ENCODE data around the gene VAMP8. TPM values are rescaled to one million over a fixed set of nuclear protein-coding genes. Genes with fewer than 3 reads are reported as not detected.

VAMP8 gene
- total RNA-seq (2022) (90.8 and 107 TPM in 2 replicates), Bru-seq, nascent RNA (percentile 46 among the genes with signal in this experiment), BruChase-seq, experiment 1, labeled RNA remaining after a 6-hour chase (percentile 63 among the genes with signal in this experiment), BruChase-seq, experiment 2, labeled RNA remaining after a 2-hour chase (percentile 52 among the genes with signal in this experiment)
- long read RNA-seq, transcript VAMP8-201 (3 exons, 774 nt): major isoform, 219 of 231 reads
- long read RNA-seq, partial matches to known transcripts: 6 of 231 reads
- long read RNA-seq, other reads (novel, unspliced or antisense): 4 of 231 reads

DNA sequence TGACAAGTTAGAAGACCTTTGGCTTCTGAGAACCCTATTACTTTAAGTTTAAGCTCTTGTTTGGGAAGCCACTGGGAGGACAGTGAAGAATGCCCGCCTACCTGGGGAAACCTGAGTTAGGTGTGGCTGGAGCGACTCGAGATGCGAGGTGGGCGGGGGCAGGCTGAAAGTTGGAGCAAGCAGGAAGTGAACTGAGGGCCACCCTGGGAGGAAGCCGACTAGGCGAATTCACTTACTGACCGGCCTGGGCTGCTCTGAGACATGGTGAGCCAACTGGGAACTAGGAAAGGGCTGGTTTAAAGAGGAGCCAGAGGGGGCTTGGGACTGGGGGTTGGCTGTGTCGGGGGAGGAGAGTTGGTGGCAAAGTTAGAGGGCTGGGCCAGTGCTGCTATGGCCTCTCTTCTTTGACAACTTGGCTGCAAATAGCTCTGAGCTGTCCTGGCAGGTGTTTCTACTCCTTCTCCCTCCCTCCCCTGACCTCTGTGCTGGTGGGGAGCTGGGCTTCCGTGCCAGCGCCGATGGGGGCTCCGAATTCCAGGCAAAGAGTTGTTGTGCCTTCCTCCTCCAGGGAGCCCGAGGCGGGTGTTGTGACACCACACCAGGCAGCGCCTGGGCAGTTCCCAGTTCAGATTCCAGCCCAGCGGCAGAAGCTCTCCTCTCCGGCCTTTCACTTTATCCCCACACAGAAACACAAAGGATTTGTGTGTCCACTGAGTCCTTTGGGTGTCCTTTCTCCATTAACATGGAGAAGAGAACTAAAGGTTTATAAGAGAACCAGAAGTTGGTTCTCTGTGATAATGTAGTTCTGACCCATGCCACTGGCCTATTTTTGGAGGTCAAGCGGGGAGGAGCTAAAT, at the start of gene VAMP8:
VAMP8 (plus strand) TSS at position 201 of the 857 bp plus-strand sequence; CDS start at position 262, 61 bp downstream.
- H3K27me3 Mint-ChIP-seq (ENCODE audit: unreplicated experiment): peaks cover 6% of the 10 kb centered on the region
- intact Hi-C loops (cut with micrococcal nuclease; ENCODE audit: unreplicated experiment): no loop called here
- DNase-seq: peak; percentile 88
- H3K4me1 Mint-ChIP-seq (ENCODE audit: low read depth, unreplicated experiment): peaks cover 22% of the 10 kb centered on the region
- peaks cover 27% of the 10 kb centered on the region for H3K36me3 Mint-ChIP-seq (ENCODE audit: insufficient read depth, unreplicated experiment)
- BruUV-seq (replicated peaks): TSS peak; percentile 63
- no peak for TF ChIP-seq CTCF (IDR thresholded peaks at IDR 0.05; ENCODE audit: unreplicated experiment)
- CTCF ChIA-PET: interaction anchor here (0.7 to 2.6 kb wide), 7 partner anchors 18 to 332 kb away, joined by 4 to 11 read pairs (median 7); partner anchors contain the start of gene RNF181
- peak within 1 kb of the TSS; percentile 70 for H3K27ac Mint-ChIP-seq (ENCODE audit: unreplicated experiment)
- H3K9me3 Mint-ChIP-seq (ENCODE audit: low read depth, unreplicated experiment): no peaks in the 10 kb centered on the region
- peak within 1 kb of the TSS; percentile 88 for H3K4me3 Mint-ChIP-seq (ENCODE audit: low read depth, unreplicated experiment)

- Mint-ChIP-seq H3K9me3 (ENCODE audit: low read depth, unreplicated experiment) (peaks cover 2% of the 10 kb centered on the region), H3K4me3 (ENCODE audit: low read depth, unreplicated experiment) (no peak overlapping the region), H3K36me3 (ENCODE audit: insufficient read depth, unreplicated experiment) (no peaks in the 10 kb centered on the region), H3K4me1 (ENCODE audit: low read depth, unreplicated experiment) (peaks cover 8% of the 10 kb centered on the region), H3K27me3 (ENCODE audit: unreplicated experiment) (no peaks in the 10 kb centered on the region), H3K27ac (ENCODE audit: unreplicated experiment) (no peak overlapping the region)
- intact Hi-C loops (cut with micrococcal nuclease; ENCODE audit: unreplicated experiment): no loop called here
- DNase-seq: no peak
- TF ChIP-seq CTCF (IDR thresholded peaks at IDR 0.05; ENCODE audit: unreplicated experiment): no peak
- BruUV-seq (replicated peaks): no TSS peak
- CTCF ChIA-PET: no interaction called here
These were observed 49.6 kb upstream of the VAMP8 start for GRCh38 chr2:85527787-85528186.

DNA sequence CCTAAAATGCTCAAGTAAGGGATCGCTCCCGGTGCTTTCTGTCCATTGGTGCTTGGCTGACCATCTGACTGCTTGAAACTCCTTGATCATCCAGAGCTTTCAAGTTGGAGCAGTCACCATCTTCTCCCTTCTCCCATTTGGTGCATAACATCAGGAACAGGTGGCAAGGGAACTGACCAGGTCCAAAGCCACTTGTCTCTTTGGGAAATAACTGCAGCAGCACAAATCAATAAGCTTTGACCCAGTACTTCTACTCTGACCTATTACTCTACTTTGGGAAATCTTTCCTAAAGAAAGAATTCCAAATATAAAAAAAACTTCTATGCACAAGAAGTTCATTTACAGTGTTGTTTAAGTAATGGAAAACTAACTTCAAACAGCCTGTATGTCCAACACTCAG, 49.0 kb upstream of the VAMP8 start:
- H3K4me3 Mint-ChIP-seq (ENCODE audit: low read depth, unreplicated experiment): no peak overlapping the region
- DNase-seq: no peak
- H3K27ac Mint-ChIP-seq (ENCODE audit: unreplicated experiment): no peak overlapping the region
- H3K9me3 Mint-ChIP-seq (ENCODE audit: low read depth, unreplicated experiment): peaks cover 2% of the 10 kb centered on the region
- CTCF ChIA-PET: no interaction called here
- intact Hi-C loops (cut with micrococcal nuclease; ENCODE audit: unreplicated experiment): no loop called here
- no peak for TF ChIP-seq CTCF (IDR thresholded peaks at IDR 0.05; ENCODE audit: unreplicated experiment)
- BruUV-seq (replicated peaks): no TSS peak
- H3K36me3 Mint-ChIP-seq (ENCODE audit: insufficient read depth, unreplicated experiment): no peaks in the 10 kb centered on the region
- H3K4me1 Mint-ChIP-seq (ENCODE audit: low read depth, unreplicated experiment): peaks cover 2% of the 10 kb centered on the region
- H3K27me3 Mint-ChIP-seq (ENCODE audit: unreplicated experiment): no peaks in the 10 kb centered on the region

GRCh38 chr2:85529809-85530208, 47.6 kb upstream of the VAMP8 start:
- intact Hi-C loops (cut with micrococcal nuclease; ENCODE audit: unreplicated experiment): no loop called here
- Mint-ChIP-seq H3K36me3 (ENCODE audit: insufficient read depth, unreplicated experiment) (no peaks in the 10 kb centered on the region), H3K27me3 (ENCODE audit: unreplicated experiment) (no peaks in the 10 kb centered on the region), H3K9me3 (ENCODE audit: low read depth, unreplicated experiment) (peaks cover 2% of the 10 kb centered on the region), H3K4me1 (ENCODE audit: low read depth, unreplicated experiment) (no peaks in the 10 kb centered on the region), H3K4me3 (ENCODE audit: low read depth, unreplicated experiment) (no peak overlapping the region), H3K27ac (ENCODE audit: unreplicated experiment) (no peak overlapping the region)
- BruUV-seq (replicated peaks): no TSS peak
- CTCF ChIA-PET: no interaction called here
- no peak for DNase-seq
- TF ChIP-seq CTCF (IDR thresholded peaks at IDR 0.05; ENCODE audit: unreplicated experiment): no peak
